CD14-positive monocyte (primary cell): ENCODE data around the gene NUP153. TPM values are rescaled to one million over a fixed set of nuclear protein-coding genes. Genes with fewer than 3 reads are reported as not detected.

Source experiments
- DNase-seq, 3 donors: peaks; one replicate each; pipeline ENCODE4 v3.0.0-alpha.2; 2011 to 2022
- H2AFZ ChIP-seq: 2 replicates; pipeline ENCODE4 v1.6.0; 2012; ENCODE audit warnings: mild to moderate bottlenecking, low read depth, low read length, inconsistent platforms; ENCODE audit not compliant: insufficient read depth, poor library complexity, severe bottlenecking
- H3K27ac ChIP-seq, 2 donors: 1 replicate in 1 of 2; 2 replicates in 1 of 2; pipeline ENCODE4 v1.5.1; 2012 to 2013; ENCODE audit warnings: low read length in 2 of 2, control low read depth in 1 of 2, inconsistent platforms in 1 of 2, low read depth in 1 of 2, mild to moderate bottlenecking in 1 of 2
- H3K27me3 ChIP-seq, 2 donors: one replicate each; pipeline versions ENCODE4 v1.6.0 to v1.6.1; 2011 to 2013; ENCODE audit warnings: low read length in 2 of 2; ENCODE audit not compliant: control insufficient read depth in 2 of 2, insufficient read depth in 2 of 2
- H3K36me3 ChIP-seq, 2 donors: replicated peaks in 1 of 2; 1 replicate in 1 of 2; 2 replicates in 1 of 2; pipeline versions ENCODE4 v1.5.1 to v1.6.1; 2012 to 2013; ENCODE audit warnings: low read length in 2 of 2, control low read depth in 1 of 2, inconsistent platforms in 1 of 2, mild to moderate bottlenecking in 1 of 2; ENCODE audit not compliant: insufficient read depth in 2 of 2, control insufficient read depth in 1 of 2
- H3K4me1 ChIP-seq, 2 donors: 1 replicate in 1 of 2; 2 replicates in 1 of 2; pipeline versions ENCODE4 v1.5.1 to v1.6.1; 2012 to 2013; ENCODE audit warnings: low read length in 2 of 2, control low read depth in 1 of 2, inconsistent platforms in 1 of 2, mild to moderate bottlenecking in 1 of 2, moderate library complexity in 1 of 2; ENCODE audit not compliant: insufficient read depth in 2 of 2, control insufficient read depth in 1 of 2
- H3K4me2 ChIP-seq: replicated peaks from 2 replicates; pipeline ENCODE3; 2012; ENCODE audit warnings: low read length, moderate library complexity, mild to moderate bottlenecking; ENCODE audit not compliant: poor library complexity, severe bottlenecking; ENCODE audit errors: extremely low read depth
- H3K4me3 ChIP-seq, 3 experiments: fragments of 200-600 bp in 1 of 3; sonication (generic) in 1 of 3; replicated peaks in 1 of 3; 1 replicate in 2 of 3; 2 replicates in 1 of 3; pipeline ENCODE4 v1.5.1; 2011 to 2013; ENCODE audit warnings: low read length in 3 of 3, mild to moderate bottlenecking in 3 of 3, control low read depth in 2 of 3, low read depth in 2 of 3, inconsistent platforms in 1 of 3, moderate library complexity in 1 of 3
- H3K79me2 ChIP-seq: 2 replicates; pipeline ENCODE4 v1.6.0; 2012; ENCODE audit warnings: mild to moderate bottlenecking, control low read depth, inconsistent platforms, low read length, moderate library complexity; ENCODE audit not compliant: insufficient read depth
- H3K9ac ChIP-seq: 2 replicates; pipeline ENCODE4 v1.6.0; 2017; ENCODE audit warnings: low read length, mild to moderate bottlenecking; ENCODE audit not compliant: insufficient read depth, poor library complexity, severe bottlenecking
- H3K9me3 ChIP-seq, 2 donors: replicated peaks in 1 of 2; 1 replicate in 1 of 2; 2 replicates in 1 of 2; pipeline versions ENCODE4 v1.5.1 to v1.6.1; 2012 to 2013; ENCODE audit warnings: low read length in 2 of 2, control low read depth in 1 of 2; ENCODE audit not compliant: control insufficient read depth in 1 of 2, insufficient read depth in 1 of 2
- H4K20me1 ChIP-seq: 2 replicates; pipeline ENCODE4 v1.6.0; 2012; ENCODE audit warnings: mild to moderate bottlenecking, low read length, control low read depth, moderate library complexity; ENCODE audit not compliant: insufficient read depth
- H3K27ac Mint-ChIP-seq, 7 donors: one replicate each; pipeline ENCODE4 v1.8.0; 2020; ENCODE audit warnings: mild to moderate bottlenecking in 7 of 7, mixed read lengths in 7 of 7, moderate library complexity in 6 of 7, inconsistent platforms in 2 of 7
- H3K27me3 Mint-ChIP-seq, 3 donors: one replicate each; pipeline ENCODE4 v1.8.0; 2021 to 2022; ENCODE audit warnings: low read depth in 3 of 3, mild to moderate bottlenecking in 3 of 3, mixed read lengths in 3 of 3, moderate library complexity in 3 of 3, inconsistent platforms in 1 of 3
- H3K36me3 Mint-ChIP-seq, 2 donors: one replicate each; pipeline ENCODE4 v1.8.0; 2020; ENCODE audit warnings: mixed read lengths in 2 of 2, inconsistent platforms in 1 of 2, mild to moderate bottlenecking in 1 of 2
- H3K4me1 Mint-ChIP-seq: one replicate; pipeline ENCODE4 v1.8.0; 2020; ENCODE audit warnings: mild to moderate bottlenecking, mixed read lengths
- H3K4me3 Mint-ChIP-seq, 2 donors: one replicate each; pipeline ENCODE4 v1.8.0; 2020; ENCODE audit warnings: mild to moderate bottlenecking in 2 of 2, mixed read lengths in 2 of 2, moderate library complexity in 1 of 2
- H3K9me3 Mint-ChIP-seq, 7 donors: one replicate each; pipeline ENCODE4 v1.8.0; 2020 to 2022; ENCODE audit warnings: mixed read lengths in 7 of 7, mild to moderate bottlenecking in 6 of 7, moderate library complexity in 6 of 7, inconsistent platforms in 2 of 7
- WGBS: methylation state at CpG from one replicate; pipeline ENCODE4 v1.1.5; 2013; ENCODE audit warnings: missing lambda C conversion rate; ENCODE audit not compliant: insufficient coverage; 5-methylcytosine and 5-hydroxymethylcytosine counted together
- intact Hi-C, 2 donors: fragments of 100-400 bp; cut with micrococcal nuclease; formaldehyde crosslinking; loops; one replicate each; pipeline versions ENCODE4 v1.15.0 to v1.15.1; 2023
- polyA plus RNA-seq, 3 donors: library from polyadenylated mRNA; depleted of rRNA in 1 of 3; unstranded in 2 of 3; stranded (reverse) in 1 of 3; fragments of 300-500 nt in 2 of 3; fragments of >200 nt in 1 of 3; fragmentation: Illumina TruSeq in 2 of 3; gene quantifications; 1 replicate in 2 of 3; 2 replicates in 1 of 3; pipeline ENCODE4 v1.2.3, GENCODE V29; 2012 to 2021
- TF ChIP-seq, protein P1 (sequence below): fragments of 200-600 bp; IDR thresholded peaks from one replicate; pipeline ENCODE4 v1.8.0; 2022; ENCODE audit warnings: antibody characterized with exemption, mild to moderate bottlenecking

NUP153 gene
- polyA plus RNA-seq, 3 donors, result 0.99 to 13.8 (median 2.3) TPM

DNA sequence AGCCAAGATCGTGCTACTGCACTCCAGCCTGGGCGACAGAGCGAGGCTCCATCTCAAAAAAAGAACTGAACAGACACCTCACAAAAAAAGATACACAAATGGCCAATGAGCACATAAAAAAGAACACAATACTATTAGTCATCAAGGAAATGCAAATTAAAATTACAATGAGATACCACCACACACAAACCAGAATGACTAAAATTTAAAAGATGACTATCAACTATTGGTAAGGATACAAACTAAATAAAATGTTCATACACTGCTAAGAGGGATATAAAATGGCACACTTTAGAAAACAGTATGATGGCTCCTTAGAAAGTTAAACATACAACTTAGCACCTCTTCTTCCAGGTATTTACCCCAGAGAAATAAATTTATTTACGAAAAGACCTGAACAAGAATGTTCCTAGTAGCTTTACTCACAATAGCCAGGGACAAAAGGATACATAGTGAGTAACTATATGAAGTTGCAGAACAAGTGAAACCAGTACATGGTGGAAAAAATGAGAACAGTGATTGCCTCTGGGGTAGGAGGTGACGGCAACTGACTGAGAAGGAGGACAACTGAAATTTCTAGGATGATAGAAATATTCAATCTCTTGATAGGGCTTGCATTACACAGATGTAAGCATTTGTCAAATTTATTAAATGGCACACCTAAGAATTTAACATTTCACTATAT, 53.4 kb downstream of the NUP153 start:
- no peaks in the 10 kb centered on the region for H3K27me3 ChIP-seq
- peaks cover 8% of the 10 kb centered on the region for H4K20me1 ChIP-seq
- H3K9ac ChIP-seq, result no peak overlapping the region
- Mint-ChIP-seq H3K4me1 (no peaks in the 10 kb centered on the region), H3K27ac (peak overlapping the region in 2 of 7 donors; percentile 36 to 67), H3K36me3 (peaks cover 61 to 76% of the 10 kb centered on the region in 2 donors), H3K4me3 (no peak overlapping the region), H3K9me3 (no peaks in the 10 kb centered on the region), H3K27me3 (no peaks in the 10 kb centered on the region)
- no peaks in the 10 kb centered on the region for H3K9me3 ChIP-seq
- DNase-seq, result no peak
- intact Hi-C loops, result no loop called here
- H3K4me2 ChIP-seq, result no peak overlapping the region
- no peak overlapping the region for H3K4me3 ChIP-seq
- no peaks in the 10 kb centered on the region for H3K4me1 ChIP-seq
- TF ChIP-seq, protein P1, sequence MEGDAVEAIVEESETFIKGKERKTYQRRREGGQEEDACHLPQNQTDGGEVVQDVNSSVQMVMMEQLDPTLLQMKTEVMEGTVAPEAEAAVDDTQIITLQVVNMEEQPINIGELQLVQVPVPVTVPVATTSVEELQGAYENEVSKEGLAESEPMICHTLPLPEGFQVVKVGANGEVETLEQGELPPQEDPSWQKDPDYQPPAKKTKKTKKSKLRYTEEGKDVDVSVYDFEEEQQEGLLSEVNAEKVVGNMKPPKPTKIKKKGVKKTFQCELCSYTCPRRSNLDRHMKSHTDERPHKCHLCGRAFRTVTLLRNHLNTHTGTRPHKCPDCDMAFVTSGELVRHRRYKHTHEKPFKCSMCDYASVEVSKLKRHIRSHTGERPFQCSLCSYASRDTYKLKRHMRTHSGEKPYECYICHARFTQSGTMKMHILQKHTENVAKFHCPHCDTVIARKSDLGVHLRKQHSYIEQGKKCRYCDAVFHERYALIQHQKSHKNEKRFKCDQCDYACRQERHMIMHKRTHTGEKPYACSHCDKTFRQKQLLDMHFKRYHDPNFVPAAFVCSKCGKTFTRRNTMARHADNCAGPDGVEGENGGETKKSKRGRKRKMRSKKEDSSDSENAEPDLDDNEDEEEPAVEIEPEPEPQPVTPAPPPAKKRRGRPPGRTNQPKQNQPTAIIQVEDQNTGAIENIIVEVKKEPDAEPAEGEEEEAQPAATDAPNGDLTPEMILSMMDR, result no peak
- H3K27ac ChIP-seq, result no peak overlapping the region
- H3K36me3 ChIP-seq, result peaks cover 35 to 89% of the 10 kb centered on the region in 2 donors
- whole genome bisulfite sequencing, result no CpG with 5 or more reads among the region's 5 CpGs
- H3K79me2 ChIP-seq, result peaks cover 8% of the 10 kb centered on the region
- H2AFZ ChIP-seq, result no peak overlapping the region

DNA sequence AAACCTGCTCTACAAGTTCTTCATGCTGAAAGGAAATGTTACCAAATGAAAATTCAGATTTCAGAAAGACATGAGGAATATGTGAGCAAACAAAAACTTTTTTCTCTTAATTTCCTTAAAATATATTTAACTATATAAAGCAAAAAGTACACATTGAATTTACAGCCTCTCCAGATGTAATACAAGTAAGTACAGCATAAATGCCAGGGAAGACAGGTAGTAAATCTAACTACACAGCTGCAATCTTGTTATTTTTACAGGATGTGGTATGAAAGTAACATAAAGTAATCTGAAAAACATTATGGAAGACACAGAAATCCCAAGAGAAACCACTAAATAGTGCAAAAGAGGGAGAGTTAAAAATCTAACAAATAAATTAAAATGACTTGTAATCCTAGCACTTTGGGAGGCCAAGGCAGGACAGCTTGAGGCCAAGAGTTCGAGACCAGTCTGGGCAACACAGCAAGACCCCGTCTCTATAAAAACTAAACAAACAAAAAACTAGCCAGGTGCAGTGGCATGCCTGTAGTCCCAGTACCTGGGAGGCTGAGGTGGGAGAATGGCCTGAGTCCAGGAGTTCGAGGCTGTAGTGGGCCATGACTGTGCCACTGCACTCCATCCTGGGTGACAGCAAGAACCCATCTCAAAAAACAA, 55.9 kb downstream of the NUP153 start:
- H3K4me2 ChIP-seq, result no peak overlapping the region
- H3K36me3 Mint-ChIP-seq, result peaks cover 64 to 79% of the 10 kb centered on the region in 2 donors
- TF ChIP-seq, protein P1, result no peak
- no peaks in the 10 kb centered on the region for H3K9me3 Mint-ChIP-seq
- H3K4me3 Mint-ChIP-seq, result no peak overlapping the region
- H3K79me2 ChIP-seq, result peaks cover 5% of the 10 kb centered on the region
- no peak overlapping the region for H3K9ac ChIP-seq
- DNase-seq, result no peak
- H3K27ac Mint-ChIP-seq, result peak overlapping the region in 1 of 7 donors; percentile 32
- H2AFZ ChIP-seq, result no peak overlapping the region
- no peaks in the 10 kb centered on the region for H4K20me1 ChIP-seq
- no peaks in the 10 kb centered on the region for H3K27me3 ChIP-seq
- H3K27me3 Mint-ChIP-seq, result no peaks in the 10 kb centered on the region
- H3K9me3 ChIP-seq, result no peaks in the 10 kb centered on the region
- WGBS, result no CpG with 5 or more reads among the region's 3 CpGs
- peaks cover 51 to 92% of the 10 kb centered on the region in 2 donors for H3K36me3 ChIP-seq
- H3K4me1 Mint-ChIP-seq, result no peaks in the 10 kb centered on the region
- H3K27ac ChIP-seq, result no peak overlapping the region
- no peak overlapping the region for H3K4me3 ChIP-seq
- no peaks in the 10 kb centered on the region for H3K4me1 ChIP-seq
- intact Hi-C loops, result no loop called here
